Erythroblast (primary cell): Measurements from ENCODE around the gene C20orf144.

Experiments used
- GATA1 ChIP-seq: IDR thresholded peaks from 2 replicates; pipeline ENCODE4 v1.6.1; 2011; ENCODE audit warnings: low read depth, mild to moderate bottlenecking, control low read depth, low read length, moderate library complexity
- POLR2A ChIP-seq: IDR thresholded peaks from 2 replicates; pipeline ENCODE4 v1.6.1; 2011; ENCODE audit warnings: mild to moderate bottlenecking, low read length

DNA sequence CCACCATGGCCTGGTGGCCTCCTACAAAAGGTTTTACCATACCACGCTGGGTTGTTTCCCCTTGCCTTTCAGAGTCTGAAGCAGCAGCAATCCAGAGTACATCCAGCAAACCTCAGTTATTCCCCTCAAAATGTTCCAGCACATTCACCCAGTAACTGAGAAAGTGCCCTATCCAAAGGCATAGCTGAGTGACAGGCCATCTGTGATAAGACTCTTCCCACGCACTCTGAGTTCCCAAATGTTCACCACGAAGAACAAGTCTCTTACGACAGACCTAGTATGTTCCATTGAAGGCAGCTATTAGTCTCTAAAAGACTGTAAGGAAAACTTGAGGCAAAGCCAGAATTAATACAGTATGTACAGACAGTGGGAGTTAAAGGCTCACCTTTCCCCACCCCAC lies 31.6 kb upstream of the C20orf144 start:
- TF ChIP-seq POLR2A: no peak
- TF ChIP-seq GATA1: no peak
